K562 (cell line): ENCODE measurements around the gene APLP1. TPM values are rescaled to one million over a fixed set of nuclear protein-coding genes. Genes with fewer than 3 reads are reported as not detected.

ENCODE experiments used
- ATAC-seq: fragments of 200-7000 bp; cut with Tn5 transposase; 3 replicates; pipeline ENCODE4 v1.9.1; 2020; ENCODE audit warnings: moderate library complexity
- BruUV-seq: library from RNA; stranded (reverse); fragments of 400-500 nt; replicated peaks from 2 replicates; lab custom pipeline; 2021; lab: Mats Ljungman, UMichigan
- CTCF ChIA-PET: fragments of 300-600 bp; formaldehyde crosslinking; extraction: SDS; loops from one replicate; lab custom pipeline; 2021; ENCODE audit warnings: low intra/inter-chr PET ratio; lab: Yijun Ruan, JAX
- POLR2A ChIA-PET: fragments of 300-600, 350-650 bp; sonication (Branson Sonifier 250); formaldehyde crosslinking; extraction: SDS; loops from one replicate; lab custom pipeline; 2021; ENCODE audit warnings: antibody characterized with exemption, inconsistent platforms; lab: Yijun Ruan, JAX
- DNase-seq, 4 experiments: peaks; one replicate each; pipeline versions ENCODE4 v3.0.0 to v3.0.0-alpha.2; 2011 to 2018; ENCODE audit warnings: low spot score in 3 of 4, mixed read lengths in 3 of 4; ENCODE audit errors: extremely low read depth in 1 of 4
- FAIRE-seq: peaks from 2 replicates; lab custom pipeline; 2011; peaks lifted over from hg19 to GRCh38; lab: Jason Lieb, UNC
- H2AFZ ChIP-seq: 2 replicates; pipeline ENCODE4 v1.6.0; 2011; ENCODE audit warnings: low read depth, low read length, control low read depth, inconsistent platforms
- H3K27ac ChIP-seq: fragments of 200-600 bp; 3 replicates; pipeline ENCODE4 v1.8.0; 2011; ENCODE audit warnings: low read depth, mild to moderate bottlenecking, control low read depth, inconsistent platforms, low read length, moderate library complexity, mixed read lengths; ENCODE audit errors: extremely low read depth
- H3K27me3 ChIP-seq, 2 experiments: fragments of 300-600 bp in 1 of 2; 2 replicates in 1 of 2; 3 replicates in 1 of 2; pipeline versions ENCODE4 v1.6.0 to v1.8.0; 2011; ENCODE audit warnings: inconsistent platforms in 2 of 2, low read length in 2 of 2, mild to moderate bottlenecking in 1 of 2, mixed read lengths in 1 of 2, moderate library complexity in 1 of 2; ENCODE audit not compliant: control insufficient read depth in 2 of 2, insufficient read depth in 2 of 2
- H3K36me3 ChIP-seq: fragments of 300-600 bp; 3 replicates; pipeline ENCODE4 v1.8.0; 2011; ENCODE audit warnings: mild to moderate bottlenecking, low read length, inconsistent platforms; ENCODE audit not compliant: control insufficient read depth, insufficient read depth
- H3K4me1 ChIP-seq, 2 experiments: fragments of 200-600 bp in 1 of 2; replicated peaks in 1 of 2; 2 replicates in 1 of 2; 3 replicates in 1 of 2; pipeline versions ENCODE4 v1.5.1 to v1.8.0; 2011; ENCODE audit warnings: inconsistent platforms in 2 of 2, low read length in 2 of 2, mild to moderate bottlenecking in 1 of 2, mixed read lengths in 1 of 2, moderate library complexity in 1 of 2; ENCODE audit not compliant: control insufficient read depth in 2 of 2, insufficient read depth in 2 of 2
- H3K4me2 ChIP-seq: 2 replicates; pipeline ENCODE4 v1.6.1; 2011; ENCODE audit warnings: low read length, control low read depth, inconsistent platforms, mixed read lengths; ENCODE audit not compliant: insufficient read depth
- H3K4me3 ChIP-seq: fragments of 200-600 bp; sonication (generic), shearing (Covaris generic); 2 replicates; pipeline ENCODE4 v1.5.1; 2016; ENCODE audit warnings: control low read depth, inconsistent platforms
- H3K79me2 ChIP-seq: fragments of 200-600 bp; 3 replicates; pipeline ENCODE4 v1.8.0; 2011; ENCODE audit warnings: low read length, inconsistent platforms; ENCODE audit not compliant: control insufficient read depth, insufficient read depth
- H3K9ac ChIP-seq, 2 experiments: 2 replicates each; pipeline versions ENCODE4 v1.6.0 to v1.6.1; 2011; ENCODE audit warnings: low read depth in 2 of 2, low read length in 2 of 2, control low read depth in 1 of 2, inconsistent platforms in 1 of 2, mild to moderate bottlenecking in 1 of 2, mixed read lengths in 1 of 2; ENCODE audit not compliant: insufficient read depth in 1 of 2
- H3K9me1 ChIP-seq: one replicate; pipeline ENCODE4 v1.6.0; 2011; ENCODE audit warnings: inconsistent platforms, mild to moderate bottlenecking, low read length, moderate library complexity; ENCODE audit not compliant: control insufficient read depth, insufficient read depth
- H3K9me3 ChIP-seq: replicated peaks from 2 replicates; pipeline ENCODE4 v1.5.1; 2011; ENCODE audit warnings: low read depth, low read length, inconsistent platforms; ENCODE audit not compliant: control insufficient read depth, insufficient read depth
- H4K20me1 ChIP-seq: replicated peaks from 2 replicates; pipeline ENCODE4 v1.6.1; 2011; ENCODE audit warnings: low read length, inconsistent platforms, mixed read lengths; ENCODE audit not compliant: control insufficient read depth, insufficient read depth
- ARID2 ChIP-seq: fragments of 450-650 bp; IDR thresholded peaks from 2 replicates; pipeline ENCODE4 v1.6.1; 2017; ENCODE audit warnings: antibody characterized with exemption, mild to moderate bottlenecking
- CC2D1A ChIP-seq: fragments of 450-650 bp; IDR thresholded peaks from 2 replicates; pipeline ENCODE4 v1.6.1; 2017; ENCODE audit warnings: mild to moderate bottlenecking
- GABPB2 ChIP-seq: fragments of 250-450 bp; sonication (Bioruptor Pico); conservative IDR thresholded peaks from 2 replicates; pipeline ENCODE4 v1.5.1; 2021; ENCODE audit warnings: mild to moderate bottlenecking
- KAT8 ChIP-seq: fragments of 450-650 bp; IDR thresholded peaks from 2 replicates; pipeline ENCODE4 v1.6.1; 2016; ENCODE audit warnings: low read depth, mild to moderate bottlenecking
- NONO ChIP-seq, 2 experiments: fragments of 200-400 bp in 1 of 2; fragments of 450-650 bp in 1 of 2; formaldehyde crosslinking in 1 of 2; IDR thresholded peaks; 2 replicates each; pipeline ENCODE4 v1.6.1; 2017; ENCODE audit warnings: low read depth in 2 of 2, mild to moderate bottlenecking in 2 of 2, moderate library complexity in 2 of 2, low read length in 1 of 2
- RAD21 ChIP-seq, 2 experiments: fragments of 250-450 bp in 1 of 2; fragments of 450-650 bp in 1 of 2; sonication (Bioruptor Pico) in 1 of 2; formaldehyde crosslinking in 1 of 2; IDR thresholded peaks in 1 of 2; conservative IDR thresholded peaks in 1 of 2; 2 replicates each; pipeline versions ENCODE4 v1.4.0 to v1.8.0; 2020 to 2022; ENCODE audit warnings: mild to moderate bottlenecking in 2 of 2, moderate library complexity in 1 of 2
- RCOR1 ChIP-seq, 2 experiments: IDR thresholded peaks; 2 replicates each; pipeline ENCODE4 v1.6.1; 2012; ENCODE audit warnings: low read depth in 2 of 2, low read length in 2 of 2, borderline replicate concordance in 1 of 2, improper control_type of control experiment in 1 of 2
- ZC3H11A ChIP-seq: IDR thresholded peaks from 2 replicates; pipeline ENCODE4 v1.6.1; 2012; ENCODE audit warnings: low read depth, low read length, improper control_type of control experiment
- WGBS: fragments of 100-300 bp; shearing (Covaris generic); methylation state at CpG from one replicate; pipeline ENCODE4 v1.1.6; 2016; ENCODE audit warnings: low coverage, mixed read lengths; ENCODE audit not compliant: insufficient coverage; ENCODE audit errors: missing lambda C conversion rate; 5-methylcytosine and 5-hydroxymethylcytosine counted together
- in situ Hi-C: fragments of 300-500 bp; cut with MboI; formaldehyde crosslinking; loops from 4 replicates; pipeline ENCODE4 v1.15.0; 2018; ENCODE audit warnings: inconsistent platforms, mixed read lengths
- intact Hi-C: fragments of 100-400 bp; cut with micrococcal nuclease; formaldehyde crosslinking; loops from 2 replicates; pipeline ENCODE4 v1.14.2; 2022
- polyA plus RNA-seq, 8 experiments: library from polyadenylated mRNA; depleted of rRNA in 4 of 8; stranded (reverse) in 5 of 8; unstranded in 3 of 8; fragments of >200 nt; fragmentation: Nextera tagmentation in 2 of 8; fragmentation: Illumina TruSeq in 1 of 8; extraction: Ambion mirVana in 2 of 8; extraction: Trizol in 1 of 8; gene quantifications; 2 replicates each; pipeline versions ENCODE4 v1.2.1 to v1.2.3, GENCODE V29; 2011 to 2014; ENCODE audit warnings: inconsistent platforms in 1 of 8, missing spikeins in 1 of 8
- total RNA-seq, 7 experiments: library from RNA; depleted of rRNA in 6 of 7; stranded (reverse); fragments of >200 nt in 6 of 7; fragmentation: Illumina TruSeq in 2 of 7; extraction: Trizol in 2 of 7; gene quantifications; 2 replicates each; pipeline versions ENCODE4 v1.2.1 to v1.2.3, GENCODE V29; 2011 to 2021; ENCODE audit warnings: low replicate concordance in 1 of 7
- TF ChIP-seq, protein P1 (sequence below), 2 experiments: IDR thresholded peaks in 1 of 2; conservative IDR thresholded peaks in 1 of 2; 2 replicates each; pipeline ENCODE4 v1.6.1; 2016; ENCODE audit warnings: low read depth in 2 of 2, mild to moderate bottlenecking in 1 of 2, missing compliant biosample characterization in 1 of 2, missing genetic modification characterization in 1 of 2, moderate library complexity in 1 of 2
- TF ChIP-seq, protein P2 (sequence below), 3 experiments: IDR thresholded peaks in 2 of 3; conservative IDR thresholded peaks in 1 of 3; 2 replicates each; pipeline ENCODE4 v1.5.1; 2011 to 2012; ENCODE audit warnings: low read length in 3 of 3, mild to moderate bottlenecking in 3 of 3, control low read depth in 2 of 3, improper control_type of control experiment in 1 of 3, inconsistent platforms in 1 of 3, low read depth in 1 of 3, mixed read lengths in 1 of 3, moderate library complexity in 1 of 3; ENCODE audit not compliant: insufficient read depth in 2 of 3
- TF ChIP-seq, protein P3 (sequence below): fragments of 450-650 bp; IDR thresholded peaks from 2 replicates; pipeline ENCODE4 v1.6.1; 2016

APLP1 gene
- total and polyA plus RNA-seq, 9 of the 15 experiments (the other 6 are each of a cell fraction or from before 2014, with no cell fraction given), result 0.69 to 9.9 (median 4.7) TPM

DNA sequence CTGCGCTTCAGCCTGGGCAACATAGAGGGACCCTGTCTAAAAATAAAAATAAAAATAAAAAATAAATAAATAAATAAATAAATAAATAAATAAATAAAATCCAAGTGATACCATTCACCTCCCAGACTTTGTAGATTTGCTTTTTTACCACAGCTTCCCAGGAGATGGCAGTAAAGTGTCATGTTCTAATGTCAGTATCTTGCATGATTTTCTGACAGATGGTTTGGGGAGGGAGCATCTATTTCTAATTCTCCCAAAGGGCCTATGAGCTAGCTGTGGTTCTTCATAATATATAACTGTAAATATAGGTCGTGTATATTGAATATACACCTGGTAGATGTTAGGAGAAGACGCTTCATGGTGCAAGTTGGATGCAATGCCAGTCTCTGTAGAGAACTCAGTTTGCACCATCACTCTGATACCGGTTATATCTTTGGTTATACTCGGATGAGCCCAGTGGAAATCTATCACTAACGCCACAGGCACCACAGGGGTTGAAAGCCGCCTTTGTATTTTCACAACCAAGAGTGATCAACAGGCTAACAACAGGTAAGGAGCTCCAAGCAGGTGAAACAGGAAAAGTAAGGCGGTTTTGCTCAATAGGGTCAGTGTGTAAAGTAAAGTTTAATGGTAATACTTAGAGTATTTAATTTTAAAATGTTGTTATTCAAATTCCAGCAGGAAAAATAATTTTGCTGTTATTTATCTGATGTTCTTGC, 13.9 kb downstream of the APLP1 start:
- intact Hi-C loops, result loop anchor here (1.0 kb wide), 1 partner anchor 49 kb away; no protein-coding TSS in a partner anchor
- Histone ChIP-seq H3K4me3 (no peak overlapping the region), H3K4me1 (peaks cover 8 to 12% of the 10 kb centered on the region in 2 experiments; a peak in 4 of 5 replicates), H3K9me1 (no peaks in the 10 kb centered on the region), H2AFZ (no peak overlapping the region), H3K36me3 (no peaks in the 10 kb centered on the region), H3K27ac (no peak overlapping the region), H4K20me1 (peaks cover 8% of the 10 kb centered on the region; the same call in 1 of the 2 replicates), H3K9ac (no peak overlapping the region), H3K9me3 (no peaks in the 10 kb centered on the region), H3K4me2 (no peak overlapping the region), H3K27me3 (peaks cover 9 to 19% of the 10 kb centered on the region in 2 experiments; a peak in 4 of 5 replicates), H3K79me2 (no peaks in the 10 kb centered on the region)
- DNase-seq (peak; percentile 45 to 68 (median 52)), ATAC-seq (peak; percentile 44; the same call in 1 of the 3 replicates), FAIRE-seq (peak; percentile 85)
- WGBS, result 3% methylated on average over 8 of the region's 8 CpGs
- BruUV-seq, result no TSS peak
- ChIA-PET CTCF (interaction anchor here (0.5 to 3.2 kb wide), 7 partner anchors 12 to 62 kb away, joined by 3 to 42 read pairs (median 5); no protein-coding TSS in a partner anchor), POLR2A (interaction anchor here (0.7 kb wide), 1 partner anchor 12 kb away, joined by 3 read pairs; no protein-coding TSS in a partner anchor)
- in situ Hi-C loops, result no loop called here
- peak; percentile 27; the same call in 1 of the 2 replicates for TF ChIP-seq CC2D1A
- 0 out of 4 replicates have a peak, but pooled peaks of 1 of the 2 experiments have one; percentile 8 for TF ChIP-seq RCOR1 (IDR thresholded peaks at IDR 0.05; ENCODE audit: borderline replicate concordance in 1 of 2, low read depth in 2 of 2, low read length in 2 of 2)
- TF ChIP-seq NONO (IDR thresholded peaks at IDR 0.05; ENCODE audit: low read depth in 2 of 2, low read length in 1 of 2), result no peak
- TF ChIP-seq, protein P1, sequence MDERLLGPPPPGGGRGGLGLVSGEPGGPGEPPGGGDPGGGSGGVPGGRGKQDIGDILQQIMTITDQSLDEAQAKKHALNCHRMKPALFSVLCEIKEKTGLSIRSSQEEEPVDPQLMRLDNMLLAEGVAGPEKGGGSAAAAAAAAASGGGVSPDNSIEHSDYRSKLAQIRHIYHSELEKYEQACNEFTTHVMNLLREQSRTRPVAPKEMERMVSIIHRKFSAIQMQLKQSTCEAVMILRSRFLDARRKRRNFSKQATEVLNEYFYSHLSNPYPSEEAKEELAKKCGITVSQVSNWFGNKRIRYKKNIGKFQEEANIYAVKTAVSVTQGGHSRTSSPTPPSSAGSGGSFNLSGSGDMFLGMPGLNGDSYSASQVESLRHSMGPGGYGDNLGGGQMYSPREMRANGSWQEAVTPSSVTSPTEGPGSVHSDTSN (CRISPR knock-in tag; IDR thresholded peaks at IDR 0.05; ENCODE audit: low read depth), result no peak
- TF ChIP-seq, protein P1 (tag; conservative IDR thresholded peaks at IDR 0.05; ENCODE audit: low read depth), result peak; percentile 32; the same call in 1 of the 2 replicates
- TF ChIP-seq KAT8, result no peak
- no peak for TF ChIP-seq GABPB2 (CRISPR knock-in tag)
- TF ChIP-seq, protein P2, sequence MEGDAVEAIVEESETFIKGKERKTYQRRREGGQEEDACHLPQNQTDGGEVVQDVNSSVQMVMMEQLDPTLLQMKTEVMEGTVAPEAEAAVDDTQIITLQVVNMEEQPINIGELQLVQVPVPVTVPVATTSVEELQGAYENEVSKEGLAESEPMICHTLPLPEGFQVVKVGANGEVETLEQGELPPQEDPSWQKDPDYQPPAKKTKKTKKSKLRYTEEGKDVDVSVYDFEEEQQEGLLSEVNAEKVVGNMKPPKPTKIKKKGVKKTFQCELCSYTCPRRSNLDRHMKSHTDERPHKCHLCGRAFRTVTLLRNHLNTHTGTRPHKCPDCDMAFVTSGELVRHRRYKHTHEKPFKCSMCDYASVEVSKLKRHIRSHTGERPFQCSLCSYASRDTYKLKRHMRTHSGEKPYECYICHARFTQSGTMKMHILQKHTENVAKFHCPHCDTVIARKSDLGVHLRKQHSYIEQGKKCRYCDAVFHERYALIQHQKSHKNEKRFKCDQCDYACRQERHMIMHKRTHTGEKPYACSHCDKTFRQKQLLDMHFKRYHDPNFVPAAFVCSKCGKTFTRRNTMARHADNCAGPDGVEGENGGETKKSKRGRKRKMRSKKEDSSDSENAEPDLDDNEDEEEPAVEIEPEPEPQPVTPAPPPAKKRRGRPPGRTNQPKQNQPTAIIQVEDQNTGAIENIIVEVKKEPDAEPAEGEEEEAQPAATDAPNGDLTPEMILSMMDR (IDR thresholded peaks at IDR 0.05 in 2 of 3, conservative IDR thresholded peaks at IDR 0.05 in 1 of 3; ENCODE audit: insufficient read depth in 2 of 3, low read depth in 1 of 3, low read length in 3 of 3), result peak; percentile 45 to 79 (median 62); a peak in 5 of 6 replicates
- peak; percentile 91 to 94 for TF ChIP-seq RAD21 (CRISPR knock-in tag; conservative IDR thresholded peaks at IDR 0.05 in 1 of 2, IDR thresholded peaks at IDR 0.05 in 1 of 2)
- TF ChIP-seq ARID2, result peak; percentile 36; the same call in 1 of the 2 replicates
- TF ChIP-seq ZC3H11A, result peak; percentile 38; the same call in 1 of the 2 replicates
- TF ChIP-seq, protein P3, sequence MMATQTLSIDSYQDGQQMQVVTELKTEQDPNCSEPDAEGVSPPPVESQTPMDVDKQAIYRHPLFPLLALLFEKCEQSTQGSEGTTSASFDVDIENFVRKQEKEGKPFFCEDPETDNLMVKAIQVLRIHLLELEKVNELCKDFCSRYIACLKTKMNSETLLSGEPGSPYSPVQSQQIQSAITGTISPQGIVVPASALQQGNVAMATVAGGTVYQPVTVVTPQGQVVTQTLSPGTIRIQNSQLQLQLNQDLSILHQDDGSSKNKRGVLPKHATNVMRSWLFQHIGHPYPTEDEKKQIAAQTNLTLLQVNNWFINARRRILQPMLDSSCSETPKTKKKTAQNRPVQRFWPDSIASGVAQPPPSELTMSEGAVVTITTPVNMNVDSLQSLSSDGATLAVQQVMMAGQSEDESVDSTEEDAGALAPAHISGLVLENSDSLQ, result peak; percentile 31; the same call in 1 of the 2 replicates
